Measurements from ENCODE around the gene SCNN1A. TPM values are rescaled to one million over a fixed set of nuclear protein-coding genes. Genes with fewer than 3 reads are reported as not detected.
A peak's percentile ranks its signal among the peaks of the same experiment; 100 is the strongest.

SCNN1A gene
- total and polyA plus RNA-seq, 9 donors = 1.2 to 141 (median 10.8) TPM

DNA sequence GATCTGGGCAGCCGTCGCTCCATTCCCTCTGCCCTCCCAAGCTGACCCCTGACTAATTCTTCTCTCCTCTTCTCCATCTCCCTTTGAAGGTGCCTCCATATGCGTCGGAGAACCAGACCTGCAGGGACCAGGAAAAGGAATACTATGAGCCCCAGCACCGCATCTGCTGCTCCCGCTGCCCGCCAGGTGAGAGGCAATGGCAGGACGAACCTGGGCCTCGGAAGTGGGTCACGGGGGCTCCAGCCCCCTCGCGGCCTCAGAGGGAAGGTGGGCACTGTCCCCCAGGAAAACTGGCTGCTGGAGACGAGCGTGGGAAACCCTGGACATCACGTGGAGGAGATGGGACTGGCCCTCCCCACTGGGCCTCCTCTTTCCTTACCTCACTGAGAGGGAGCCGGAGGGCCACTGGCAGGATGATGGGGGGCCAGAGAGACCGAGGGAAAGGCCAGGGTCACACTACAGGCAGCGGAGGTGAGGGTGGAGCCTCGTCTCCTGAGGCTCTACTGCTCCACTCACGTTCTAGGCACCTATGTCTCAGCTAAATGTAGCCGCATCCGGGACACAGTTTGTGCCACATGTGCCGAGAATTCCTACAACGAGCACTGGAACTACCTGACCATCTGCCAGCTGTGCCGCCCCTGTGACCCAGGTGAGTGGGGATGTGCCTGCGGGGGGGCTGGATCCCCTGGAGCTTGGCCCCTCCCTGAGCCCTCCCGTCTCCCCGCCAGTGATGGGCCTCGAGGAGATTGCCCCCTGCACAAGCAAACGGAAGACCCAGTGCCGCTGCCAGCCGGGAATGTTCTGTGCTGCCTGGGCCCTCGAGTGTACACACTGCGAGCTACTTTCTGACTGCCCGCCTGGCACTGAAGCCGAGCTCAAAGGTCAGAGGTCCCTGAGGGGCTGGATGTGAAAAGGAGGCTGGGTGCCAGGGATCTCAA, 9.4 kb upstream of the SCNN1A start:
- Histone ChIP-seq H3K36me3 (no peaks in the 10 kb centered on the region), H3K4me3 (peak overlapping the region; percentile 69), H3K27me3 (no peaks in the 10 kb centered on the region), H3K9me3 (no peaks in the 10 kb centered on the region), H3K4me1 (ENCODE audit: insufficient read depth) (peaks cover 10% of the 10 kb centered on the region), H3K27ac (peak overlapping the region; percentile 89 to 91)
- WGBS, 3 donors = 27 to 36% (median 31%) methylated on average over 32 to 36 of the region's 36 CpGs
- DNase-seq = peak; percentile 47 to 59 (median 53)
- intact Hi-C loops (cut with DNase I) = loop anchor here in 3 of 4 donors (5.0 kb wide), 1 partner anchor 47 kb away; no protein-coding TSS in a partner anchor
- TF ChIP-seq, protein P1, sequence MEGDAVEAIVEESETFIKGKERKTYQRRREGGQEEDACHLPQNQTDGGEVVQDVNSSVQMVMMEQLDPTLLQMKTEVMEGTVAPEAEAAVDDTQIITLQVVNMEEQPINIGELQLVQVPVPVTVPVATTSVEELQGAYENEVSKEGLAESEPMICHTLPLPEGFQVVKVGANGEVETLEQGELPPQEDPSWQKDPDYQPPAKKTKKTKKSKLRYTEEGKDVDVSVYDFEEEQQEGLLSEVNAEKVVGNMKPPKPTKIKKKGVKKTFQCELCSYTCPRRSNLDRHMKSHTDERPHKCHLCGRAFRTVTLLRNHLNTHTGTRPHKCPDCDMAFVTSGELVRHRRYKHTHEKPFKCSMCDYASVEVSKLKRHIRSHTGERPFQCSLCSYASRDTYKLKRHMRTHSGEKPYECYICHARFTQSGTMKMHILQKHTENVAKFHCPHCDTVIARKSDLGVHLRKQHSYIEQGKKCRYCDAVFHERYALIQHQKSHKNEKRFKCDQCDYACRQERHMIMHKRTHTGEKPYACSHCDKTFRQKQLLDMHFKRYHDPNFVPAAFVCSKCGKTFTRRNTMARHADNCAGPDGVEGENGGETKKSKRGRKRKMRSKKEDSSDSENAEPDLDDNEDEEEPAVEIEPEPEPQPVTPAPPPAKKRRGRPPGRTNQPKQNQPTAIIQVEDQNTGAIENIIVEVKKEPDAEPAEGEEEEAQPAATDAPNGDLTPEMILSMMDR (IDR thresholded peaks at IDR 0.05) = no peak
- TF ChIP-seq POLR2A (IDR thresholded peaks at IDR 0.05) (no peak), EP300 (IDR thresholded peaks at IDR 0.05) (no peak)

DNA sequence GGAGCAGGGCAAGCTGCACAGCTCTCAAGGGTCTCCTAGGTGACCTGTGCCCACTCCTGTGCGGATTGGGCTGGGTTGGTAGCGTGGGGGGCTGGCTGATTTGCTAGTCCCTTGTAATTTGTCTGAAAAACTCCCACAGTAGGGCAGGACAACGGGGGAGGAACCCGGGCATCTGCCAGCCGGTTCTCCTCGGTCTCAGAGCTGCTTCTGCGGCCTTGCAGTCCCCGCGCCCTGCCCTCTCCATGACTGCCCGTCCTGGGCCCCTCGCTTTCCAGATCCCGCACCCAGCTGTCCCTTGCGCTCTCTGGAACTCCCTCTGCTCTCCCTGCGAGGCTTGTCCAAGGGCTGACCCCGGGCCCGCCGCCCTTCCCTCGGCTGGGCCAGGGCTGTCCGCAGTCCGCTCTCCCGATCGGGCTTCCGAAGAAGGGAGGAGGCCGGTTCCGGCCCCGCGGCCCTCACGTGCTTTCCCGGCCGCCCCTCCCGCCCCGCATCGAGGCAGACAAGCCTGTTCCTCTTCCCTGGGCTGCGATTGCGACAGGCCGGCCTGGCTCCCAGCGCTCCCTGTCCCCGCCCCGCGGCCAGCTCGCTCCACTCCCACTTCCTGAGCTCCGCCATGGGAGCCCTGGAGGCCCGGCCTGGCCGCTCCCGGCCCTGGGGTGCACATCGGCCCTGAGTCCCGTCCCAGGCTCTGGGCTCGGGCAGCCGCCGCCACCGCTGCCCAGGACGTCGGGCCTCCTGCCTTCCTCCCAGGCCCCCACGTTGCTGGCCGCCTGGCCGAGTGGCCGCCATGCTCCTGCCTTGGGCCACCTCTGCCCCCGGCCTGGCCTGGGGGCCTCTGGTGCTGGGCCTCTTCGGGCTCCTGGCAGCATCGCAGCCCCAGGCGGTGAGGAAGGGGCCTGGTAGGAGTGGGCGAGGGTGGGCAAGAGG, 8.5 kb upstream of the SCNN1A start, which contains the start of gene LTBR:
LTBR (plus strand) TSS at position 591 of the 927 bp plus-strand sequence; CDS start at position 788, 197 bp downstream.
- Histone ChIP-seq H3K4me1 (ENCODE audit: insufficient read depth) (peaks cover 10% of the 10 kb centered on the region), H3K27ac (peak within 1 kb of the TSS; percentile 89 to 91), H3K36me3 (no peaks in the 10 kb centered on the region), H3K27me3 (no peaks in the 10 kb centered on the region), H3K4me3 (peak within 1 kb of the TSS; percentile 69), H3K9me3 (no peaks in the 10 kb centered on the region)
- TF ChIP-seq POLR2A (IDR thresholded peaks at IDR 0.05) = peak; percentile 81
- TF ChIP-seq, protein P1 (IDR thresholded peaks at IDR 0.05) = peak in 1 of 3 donors; percentile 29
- TF ChIP-seq EP300 (IDR thresholded peaks at IDR 0.05) = peak; percentile 85
- intact Hi-C loops (cut with DNase I) = loop anchor here in 3 of 4 donors (5.0 kb wide), 1 partner anchor 47 kb away; no protein-coding TSS in a partner anchor
- peak; percentile 95 to 97 (median 96) for DNase-seq
- 1 to 2% (median 1%) methylated on average over 44 to 62 of the region's 62 CpGs for whole genome bisulfite sequencing, 3 donors

DNA sequence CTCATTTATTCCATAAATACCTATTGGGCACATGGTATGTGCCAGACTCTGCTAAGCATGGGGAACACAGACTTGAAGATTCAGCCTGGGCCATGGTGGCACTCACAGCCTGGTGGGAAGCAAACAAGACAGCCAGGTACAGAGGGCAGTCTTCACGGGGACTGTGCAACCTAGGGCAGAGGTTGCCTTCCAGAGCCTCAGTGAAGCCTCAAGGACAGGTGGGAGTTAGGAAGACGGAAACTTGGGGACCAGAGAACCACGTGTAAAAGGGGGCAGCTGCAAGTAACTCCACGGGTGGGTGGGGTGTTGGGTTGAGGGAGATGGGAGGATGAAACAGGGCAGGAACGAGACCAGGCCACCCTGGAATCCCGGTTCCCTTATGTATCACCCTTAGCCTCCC, 7.6 kb upstream of the SCNN1A start:
- intact Hi-C loops (cut with DNase I) = loop anchor here in 3 of 4 donors (5.0 kb wide), 1 partner anchor 46 kb away; no protein-coding TSS in a partner anchor
- TF ChIP-seq, protein P1 (IDR thresholded peaks at IDR 0.05) = no peak
- TF ChIP-seq EP300 (IDR thresholded peaks at IDR 0.05) (no peak), POLR2A (IDR thresholded peaks at IDR 0.05) (no peak)
- Histone ChIP-seq H3K4me1 (ENCODE audit: insufficient read depth) (peaks cover 10% of the 10 kb centered on the region), H3K27ac (peak overlapping the region; percentile 89 to 91), H3K9me3 (no peaks in the 10 kb centered on the region), H3K36me3 (no peaks in the 10 kb centered on the region), H3K4me3 (no peak overlapping the region), H3K27me3 (no peaks in the 10 kb centered on the region)
- 55 to 71% (median 59%) methylated on average over 6 of the region's 6 CpGs for WGBS, 3 donors
- no peak for DNase-seq

DNA sequence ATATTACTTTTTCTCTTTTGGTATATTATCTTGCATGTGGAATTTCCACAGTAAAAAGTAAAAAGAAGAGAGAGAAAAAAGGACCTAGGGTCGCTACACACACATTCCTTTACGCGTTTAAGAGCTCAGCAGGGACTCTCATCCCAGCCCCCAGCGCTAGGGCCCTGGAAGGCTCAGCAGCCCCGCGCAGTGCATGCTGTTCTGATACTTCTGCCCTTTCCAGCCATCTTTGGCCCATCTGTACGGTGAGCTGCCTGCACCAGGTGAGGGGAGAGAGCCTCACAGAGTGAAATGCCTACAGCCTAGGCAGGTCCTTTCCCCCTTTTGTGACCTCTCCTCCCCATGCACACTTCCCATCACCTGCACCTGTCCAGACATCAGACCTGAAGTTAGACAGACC, 7.0 kb upstream of the SCNN1A start:
- DNase-seq = no peak
- WGBS, 3 donors = 80 to 84% (median 82%) methylated on average over 7 of the region's 7 CpGs
- Histone ChIP-seq H3K27ac (peak overlapping the region in 1 of 2 donors; percentile 91), H3K4me3 (no peak overlapping the region), H3K27me3 (no peaks in the 10 kb centered on the region), H3K9me3 (no peaks in the 10 kb centered on the region), H3K36me3 (no peaks in the 10 kb centered on the region), H3K4me1 (ENCODE audit: insufficient read depth) (peaks cover 10% of the 10 kb centered on the region)
- intact Hi-C loops (cut with DNase I) = loop anchor here in 3 of 4 donors (5.0 kb wide), 1 partner anchor 45 kb away; no protein-coding TSS in a partner anchor
- TF ChIP-seq EP300 (IDR thresholded peaks at IDR 0.05) = no peak
- TF ChIP-seq, protein P1 (IDR thresholded peaks at IDR 0.05) = no peak
- TF ChIP-seq POLR2A (IDR thresholded peaks at IDR 0.05) = no peak

Data from ovary (tissue), 9 donors.